K562 (cell line): ENCODE results near the gene GLYATL1.

ENCODE experiments used
- ATF3 ChIP-seq, 2 experiments: fragments of 450-650 bp in 1 of 2; sonication (generic) in 1 of 2; formaldehyde crosslinking in 1 of 2; IDR thresholded peaks in 1 of 2; conservative IDR thresholded peaks in 1 of 2; 2 replicates each; pipeline versions ENCODE4 v1.6.1 to v1.8.1; 2016 to 2023; ENCODE audit warnings: mild to moderate bottlenecking in 2 of 2, moderate library complexity in 2 of 2, inconsistent platforms in 1 of 2, missing genetic modification reagents in 1 of 2
- CHCHD3 ChIP-seq: fragments of 250-450 bp; sonication (Bioruptor Pico); IDR thresholded peaks from 2 replicates; pipeline ENCODE4 v2.1.2; 2022; ENCODE audit warnings: mild to moderate bottlenecking
- CSDE1 ChIP-seq, 2 experiments: fragments of 450-650 bp; IDR thresholded peaks; 2 replicates each; pipeline ENCODE4 v1.6.1; 2016; ENCODE audit warnings: mild to moderate bottlenecking in 1 of 2
- CTCF ChIP-seq, 3 experiments: IDR thresholded peaks in 2 of 3; conservative IDR thresholded peaks in 1 of 3; 2 replicates each; pipeline ENCODE4 v1.5.1; 2011 to 2012; ENCODE audit warnings: low read length in 3 of 3, mild to moderate bottlenecking in 3 of 3, control low read depth in 2 of 3, improper control_type of control experiment in 1 of 3, inconsistent platforms in 1 of 3, low read depth in 1 of 3, mixed read lengths in 1 of 3, moderate library complexity in 1 of 3; ENCODE audit not compliant: insufficient read depth in 2 of 3
- ESRRA ChIP-seq: fragments of 450-650 bp; IDR thresholded peaks from 2 replicates; pipeline ENCODE4 v1.6.1; 2014; ENCODE audit warnings: low read depth, mild to moderate bottlenecking, moderate library complexity, borderline replicate concordance
- FOXP4 ChIP-seq: sonication (generic); formaldehyde crosslinking; IDR thresholded peaks from 2 replicates; pipeline ENCODE4 v1.8.0; 2022; ENCODE audit warnings: mild to moderate bottlenecking, missing genetic modification reagents, borderline replicate concordance
- MECOM ChIP-seq: fragments of 250-450 bp; sonication (Bioruptor Pico); IDR thresholded peaks from 2 replicates; pipeline ENCODE4 v1.8.0; 2022; ENCODE audit warnings: inconsistent platforms
- REST ChIP-seq, 2 experiments: fragments of 450-650 bp; formaldehyde crosslinking in 1 of 2; IDR thresholded peaks; 2 replicates each; pipeline versions ENCODE4 v1.4.0 to v1.6.1; 2014 to 2020; ENCODE audit warnings: mild to moderate bottlenecking in 2 of 2, borderline replicate concordance in 1 of 2, low read depth in 1 of 2
- ZNF384 ChIP-seq: IDR thresholded peaks from 2 replicates; pipeline ENCODE4 v1.6.1; 2012; ENCODE audit warnings: low read depth, low read length, improper control_type of control experiment

- TF ChIP-seq REST (IDR thresholded peaks at IDR 0.05; ENCODE audit: borderline replicate concordance) = no peak
- no peak for TF ChIP-seq REST (CRISPR knock-in tag; IDR thresholded peaks at IDR 0.05; ENCODE audit: low read depth)
- no peak for TF ChIP-seq CTCF (IDR thresholded peaks at IDR 0.05 in 2 of 3, conservative IDR thresholded peaks at IDR 0.05 in 1 of 3; ENCODE audit: insufficient read depth in 2 of 3, low read depth in 1 of 3, low read length in 3 of 3)
- no peak for TF ChIP-seq ESRRA
- TF ChIP-seq ATF3 (IDR thresholded peaks at IDR 0.05) = no peak
- TF ChIP-seq ATF3 (CRISPR knock-in tag; conservative IDR thresholded peaks at IDR 0.05) = no peak
- no peak for TF ChIP-seq CHCHD3 (CRISPR knock-in tag)
- no peak for TF ChIP-seq MECOM
- TF ChIP-seq ZNF384 = no peak
- TF ChIP-seq CSDE1 (IDR thresholded peaks at IDR 0.05) = no peak
- no peak for TF ChIP-seq FOXP4 (CRISPR knock-in tag)
Measured at GRCh38 chr11:59000003-59000402, 60.7 kb downstream of the GLYATL1 start.
